Activated T-helper 9 cell treated with anti-CD3 and anti-CD28 coated beads, Interleukin-2, amount 50 U/mL, for 16 hours (primary cell): ENCODE data around the gene LHX2.
"Not testable (repeated sequence)": the region's sequence is repeated elsewhere in the genome, so short reads cannot be mapped to it uniquely, and the experiment has no call there.

Experiments used
- DNase-seq: peaks from one replicate; pipeline ENCODE4 v3.0.0-alpha.2; 2020; ENCODE audit warnings: low read depth

Gene LHX2

GRCh38 chr9:124011460-124012301 lies at the start of gene LHX2:
Gene LHX2, plus strand, starts transcription at chr9:124011768. Its CDS starts 581 bp downstream, at chr9:124012349.
- DNase-seq, result no peak

GRCh38 chr9:123964761-123965160 lies 46.8 kb upstream of the LHX2 start:
- no peak for DNase-seq

- DNase-seq, result no peak
Measured at GRCh38 chr9:123965801-123966686, 45.5 kb upstream of the LHX2 start.

GRCh38 chr9:123967323-123967722 lies 44.2 kb upstream of the LHX2 start:
- no peak for DNase-seq

GRCh38 chr9:123972618-123973017 lies 39.0 kb upstream of the LHX2 start:
- no peak for DNase-seq

GRCh38 chr9:123973590-123974223 lies 37.9 kb upstream of the LHX2 start:
- DNase-seq, result no peak

GRCh38 chr9:123974471-123974870 lies 37.1 kb upstream of the LHX2 start:
- no peak for DNase-seq

- DNase-seq, result no peak
Measured at GRCh38 chr9:123975871-123976270, 35.7 kb upstream of the LHX2 start.

GRCh38 chr9:123976579-123976978 lies 35.0 kb upstream of the LHX2 start:
- not testable (repeated sequence) for DNase-seq

- DNase-seq, result no peak
Measured at GRCh38 chr9:123978981-123979380, 32.6 kb upstream of the LHX2 start.

- no peak for DNase-seq
Measured at GRCh38 chr9:123982535-123982934, 29.0 kb upstream of the LHX2 start.

- no peak for DNase-seq
Measured at GRCh38 chr9:123983047-123983446, 28.5 kb upstream of the LHX2 start.

GRCh38 chr9:123984802-123985201 lies 26.8 kb upstream of the LHX2 start:
- no peak for DNase-seq

- DNase-seq, result no peak
Measured at GRCh38 chr9:123985869-123986268, 25.7 kb upstream of the LHX2 start.

GRCh38 chr9:123990427-123990826 lies 21.1 kb upstream of the LHX2 start:
- no peak for DNase-seq

GRCh38 chr9:123992679-123993078 lies 18.9 kb upstream of the LHX2 start:
- not testable (repeated sequence) for DNase-seq

GRCh38 chr9:123996731-123997421 lies 14.7 kb upstream of the LHX2 start:
- DNase-seq, result no peak

- DNase-seq, result no peak
Measured at GRCh38 chr9:123997665-123998277, 13.8 kb upstream of the LHX2 start.

- no peak for DNase-seq
Measured at GRCh38 chr9:123998278-123998925, 13.2 kb upstream of the LHX2 start.

GRCh38 chr9:123998970-123999621 lies 12.5 kb upstream of the LHX2 start:
- no peak for DNase-seq
